Measurements from ENCODE around the gene ADCY2.
A peak's percentile ranks its signal among the peaks of the same experiment; 100 is the strongest.

Gene ADCY2

DNA sequence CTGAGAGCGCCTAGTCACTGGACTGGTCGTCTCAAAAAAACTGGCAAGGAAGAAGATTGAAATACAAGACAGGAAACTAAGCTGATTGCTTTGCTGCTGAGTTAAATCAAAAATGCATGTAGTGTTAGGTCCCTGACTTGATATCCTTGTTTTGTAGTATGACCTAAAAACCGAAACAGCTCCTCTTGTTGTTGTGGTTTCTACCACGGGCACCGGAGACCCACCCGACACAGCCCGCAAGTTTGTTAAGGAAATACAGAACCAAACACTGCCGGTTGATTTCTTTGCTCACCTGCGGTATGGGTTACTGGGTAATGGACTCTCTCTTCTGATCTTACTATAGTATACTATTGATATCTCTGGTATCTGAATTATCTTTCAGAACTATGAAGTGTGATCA is 477.3 kb downstream of the ADCY2 start:
- TF ChIP-seq, protein P1, sequence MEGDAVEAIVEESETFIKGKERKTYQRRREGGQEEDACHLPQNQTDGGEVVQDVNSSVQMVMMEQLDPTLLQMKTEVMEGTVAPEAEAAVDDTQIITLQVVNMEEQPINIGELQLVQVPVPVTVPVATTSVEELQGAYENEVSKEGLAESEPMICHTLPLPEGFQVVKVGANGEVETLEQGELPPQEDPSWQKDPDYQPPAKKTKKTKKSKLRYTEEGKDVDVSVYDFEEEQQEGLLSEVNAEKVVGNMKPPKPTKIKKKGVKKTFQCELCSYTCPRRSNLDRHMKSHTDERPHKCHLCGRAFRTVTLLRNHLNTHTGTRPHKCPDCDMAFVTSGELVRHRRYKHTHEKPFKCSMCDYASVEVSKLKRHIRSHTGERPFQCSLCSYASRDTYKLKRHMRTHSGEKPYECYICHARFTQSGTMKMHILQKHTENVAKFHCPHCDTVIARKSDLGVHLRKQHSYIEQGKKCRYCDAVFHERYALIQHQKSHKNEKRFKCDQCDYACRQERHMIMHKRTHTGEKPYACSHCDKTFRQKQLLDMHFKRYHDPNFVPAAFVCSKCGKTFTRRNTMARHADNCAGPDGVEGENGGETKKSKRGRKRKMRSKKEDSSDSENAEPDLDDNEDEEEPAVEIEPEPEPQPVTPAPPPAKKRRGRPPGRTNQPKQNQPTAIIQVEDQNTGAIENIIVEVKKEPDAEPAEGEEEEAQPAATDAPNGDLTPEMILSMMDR (IDR thresholded peaks at IDR 0.05; ENCODE audit: low read depth, low read length, missing control alignments): no peak
- no peak overlapping the region for H3K4me3 ChIP-seq (ENCODE audit: low read depth, low read length)
- DNase-seq: no peak
- in situ Hi-C loops (cut with HindIII; ENCODE audit: low pct_ligation_motif_present, low sequenced_read_pairs): no loop called here
- peaks cover 14% of the 10 kb centered on the region for H3K36me3 ChIP-seq (replicated peaks)
- no peak overlapping the region for H3K27ac ChIP-seq
- no peaks in the 10 kb centered on the region for H3K27me3 ChIP-seq (replicated peaks)

DNA sequence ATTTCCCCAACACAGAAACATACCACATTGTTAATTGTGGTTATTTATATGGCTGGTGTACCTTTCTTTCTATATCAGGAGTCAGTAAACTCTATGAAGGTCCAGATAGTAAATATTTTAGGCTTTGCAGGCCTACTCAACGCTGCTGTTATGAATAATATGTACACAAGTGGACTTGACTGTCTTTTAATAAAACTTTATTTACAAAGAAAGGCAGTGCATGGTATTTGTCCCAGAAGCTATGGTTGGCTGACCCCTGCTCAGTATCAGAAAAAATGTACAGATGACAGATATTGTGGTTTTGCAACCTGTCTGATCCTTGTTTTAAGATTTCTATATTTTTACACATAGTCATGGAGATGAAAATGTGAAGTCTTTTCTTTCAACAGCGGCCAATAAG is 478.7 kb downstream of the ADCY2 start:
- TF ChIP-seq, protein P1 (IDR thresholded peaks at IDR 0.05; ENCODE audit: low read depth, low read length, missing control alignments): no peak
- no peak overlapping the region for H3K27ac ChIP-seq
- H3K36me3 ChIP-seq (replicated peaks): peaks cover 15% of the 10 kb centered on the region
- no peaks in the 10 kb centered on the region for H3K27me3 ChIP-seq (replicated peaks)
- in situ Hi-C loops (cut with HindIII; ENCODE audit: low pct_ligation_motif_present, low sequenced_read_pairs): no loop called here
- no peak for DNase-seq
- H3K4me3 ChIP-seq (ENCODE audit: low read depth, low read length): no peak overlapping the region

DNA sequence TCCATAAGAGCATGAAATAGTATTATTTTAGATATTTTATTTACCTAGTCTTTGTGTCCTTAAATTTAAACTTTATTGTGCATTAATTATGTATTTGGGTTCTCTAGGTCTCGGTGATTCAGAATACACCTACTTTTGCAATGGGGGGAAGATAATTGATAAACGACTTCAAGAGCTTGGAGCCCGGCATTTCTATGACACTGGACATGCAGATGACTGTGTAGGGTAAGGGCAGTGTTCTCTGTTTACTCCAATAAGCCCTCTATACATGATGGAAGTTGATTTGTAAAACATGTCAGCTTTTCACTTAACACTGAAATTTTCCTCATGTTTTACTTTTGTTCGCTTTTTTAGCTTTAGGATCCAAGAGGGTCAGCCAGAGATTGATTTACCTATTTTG is 479.2 kb downstream of the ADCY2 start:
- Histone ChIP-seq H3K36me3 (replicated peaks) (peaks cover 20% of the 10 kb centered on the region), H3K27ac (no peak overlapping the region), H3K4me3 (ENCODE audit: low read depth, low read length) (no peak overlapping the region), H3K27me3 (replicated peaks) (no peaks in the 10 kb centered on the region)
- no peak for DNase-seq
- TF ChIP-seq, protein P1 (IDR thresholded peaks at IDR 0.05; ENCODE audit: low read depth, low read length, missing control alignments): no peak
- in situ Hi-C loops (cut with HindIII; ENCODE audit: low pct_ligation_motif_present, low sequenced_read_pairs): no loop called here

DNA sequence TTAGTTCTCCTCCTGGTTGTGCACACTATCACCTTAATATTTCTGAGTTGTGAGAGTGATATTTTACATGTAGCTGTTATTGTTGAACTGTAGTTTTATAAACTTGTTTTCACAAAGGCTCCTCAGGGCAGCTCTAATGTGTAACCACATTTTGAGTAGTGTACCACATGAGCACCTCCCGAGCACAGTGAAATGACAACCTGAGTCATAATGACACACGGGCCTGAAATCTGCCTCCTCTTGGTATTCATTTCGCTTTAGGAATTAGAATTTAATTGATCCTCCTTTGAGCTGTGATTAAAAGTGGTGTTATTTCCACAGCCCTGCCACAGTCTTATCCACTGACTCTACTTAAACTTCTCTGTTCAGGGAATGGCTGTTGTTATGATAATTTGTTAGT is 480.9 kb downstream of the ADCY2 start:
- in situ Hi-C loops (cut with HindIII; ENCODE audit: low pct_ligation_motif_present, low sequenced_read_pairs): no loop called here
- TF ChIP-seq, protein P1 (IDR thresholded peaks at IDR 0.05; ENCODE audit: low read depth, low read length, missing control alignments): no peak
- H3K36me3 ChIP-seq (replicated peaks): peaks cover 29% of the 10 kb centered on the region
- H3K4me3 ChIP-seq (ENCODE audit: low read depth, low read length): no peak overlapping the region
- peak; percentile 65 for DNase-seq
- H3K27ac ChIP-seq: peak overlapping the region; percentile 40
- H3K27me3 ChIP-seq (replicated peaks): no peaks in the 10 kb centered on the region

DNA sequence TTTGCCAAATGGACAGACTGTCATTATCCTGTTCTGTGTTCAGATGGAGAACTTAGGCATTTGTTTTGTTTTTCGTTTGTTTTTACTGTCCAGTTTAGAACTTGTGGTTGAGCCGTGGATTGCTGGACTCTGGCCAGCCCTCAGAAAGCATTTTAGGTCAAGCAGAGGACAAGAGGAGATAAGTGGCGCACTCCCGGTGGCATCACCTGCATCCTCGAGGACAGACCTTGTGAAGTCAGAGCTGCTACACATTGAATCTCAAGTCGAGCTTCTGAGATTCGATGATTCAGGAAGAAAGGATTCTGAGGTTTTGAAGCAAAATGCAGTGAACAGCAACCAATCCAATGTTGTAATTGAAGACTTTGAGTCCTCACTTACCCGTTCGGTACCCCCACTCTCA is 481.9 kb downstream of the ADCY2 start:
- H3K36me3 ChIP-seq (replicated peaks): peaks cover 37% of the 10 kb centered on the region
- peak overlapping the region; percentile 53 for H3K27ac ChIP-seq
- H3K4me3 ChIP-seq (ENCODE audit: low read depth, low read length): no peak overlapping the region
- in situ Hi-C loops (cut with HindIII; ENCODE audit: low pct_ligation_motif_present, low sequenced_read_pairs): no loop called here
- DNase-seq: peak; percentile 63
- TF ChIP-seq, protein P1 (IDR thresholded peaks at IDR 0.05; ENCODE audit: low read depth, low read length, missing control alignments): no peak
- H3K27me3 ChIP-seq (replicated peaks): no peaks in the 10 kb centered on the region

DNA sequence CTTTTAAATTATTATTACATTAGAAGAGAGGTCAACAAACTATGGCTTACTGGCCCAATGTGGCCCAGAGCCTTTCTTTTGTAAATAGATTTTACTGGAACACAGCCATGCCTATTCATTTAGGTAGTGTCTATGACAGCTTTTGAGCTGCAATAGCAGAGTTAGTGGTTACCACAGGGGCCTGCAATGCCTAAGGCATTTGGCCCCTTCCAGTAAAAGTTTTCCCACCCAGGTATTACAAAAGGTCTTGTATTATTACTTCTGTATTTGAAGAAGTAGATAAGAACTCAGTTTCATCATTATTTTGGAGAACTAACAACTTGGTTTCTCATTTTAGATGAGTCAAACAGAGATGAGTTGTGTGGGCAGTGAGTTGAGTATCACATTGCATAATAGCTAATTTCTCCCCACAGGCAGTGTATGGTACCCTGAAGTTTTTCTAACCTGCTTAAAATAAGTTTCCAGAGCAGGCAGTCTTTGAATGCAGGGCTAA is 482.5 kb downstream of the ADCY2 start:
- TF ChIP-seq, protein P1 (IDR thresholded peaks at IDR 0.05; ENCODE audit: low read depth, low read length, missing control alignments): no peak
- peak; percentile 22 for DNase-seq
- Histone ChIP-seq H3K27ac (peak overlapping the region; percentile 53), H3K36me3 (replicated peaks) (peaks cover 40% of the 10 kb centered on the region), H3K27me3 (replicated peaks) (no peaks in the 10 kb centered on the region), H3K4me3 (ENCODE audit: low read depth, low read length) (no peak overlapping the region)
- in situ Hi-C loops (cut with HindIII; ENCODE audit: low pct_ligation_motif_present, low sequenced_read_pairs): no loop called here

Measured in brain microvascular endothelial cell (primary cell).